Osteocyte (in vitro differentiated cells): ENCODE results near the gene MUC4. TPM values are rescaled to one million over a fixed set of nuclear protein-coding genes. Genes with fewer than 3 reads are reported as not detected.
"Not testable (repeated sequence)": the region's sequence is repeated elsewhere in the genome, so short reads cannot be mapped to it uniquely, and the experiment has no call there.

ENCODE experiments used
- DNase-seq: peaks from one replicate; pipeline ENCODE4 v3.0.0; 2021; ENCODE audit warnings: mixed read lengths; ENCODE audit not compliant: unreplicated experiment; ENCODE audit errors: extremely low spot score
- H3K27ac Mint-ChIP-seq: one replicate; pipeline ENCODE4 v1.8.0; 2021; ENCODE audit warnings: mild to moderate bottlenecking, mixed read lengths; ENCODE audit not compliant: unreplicated experiment
- H3K27me3 Mint-ChIP-seq: one replicate; pipeline ENCODE4 v1.8.0; 2021; ENCODE audit warnings: mixed read lengths; ENCODE audit not compliant: unreplicated experiment
- H3K36me3 Mint-ChIP-seq: one replicate; pipeline ENCODE4 v1.8.0; 2021; ENCODE audit warnings: mixed read lengths; ENCODE audit not compliant: unreplicated experiment
- H3K4me1 Mint-ChIP-seq: one replicate; pipeline ENCODE4 v1.8.0; 2021; ENCODE audit warnings: mixed read lengths; ENCODE audit not compliant: unreplicated experiment
- H3K4me3 Mint-ChIP-seq: one replicate; pipeline ENCODE4 v1.8.0; 2021; ENCODE audit warnings: mild to moderate bottlenecking, moderate library complexity, mixed read lengths; ENCODE audit not compliant: unreplicated experiment
- H3K9me3 Mint-ChIP-seq: one replicate; pipeline ENCODE4 v1.8.0; 2021; ENCODE audit warnings: mixed read lengths; ENCODE audit not compliant: unreplicated experiment
- CTCF ChIP-seq: fragments of 200-600 bp; sonication (generic); IDR thresholded peaks from 2 replicates; pipeline ENCODE4 v1.5.0; 2021; ENCODE audit warnings: antibody characterized with exemption, mild to moderate bottlenecking, moderate library complexity
- total RNA-seq: library from RNA; stranded (reverse); gene quantifications from 2 replicates; pipeline ENCODE4 v1.2.1, GENCODE V29; 2021

MUC4 gene
- total RNA-seq, 1 donor from 2014 or later, result not detected

DNA sequence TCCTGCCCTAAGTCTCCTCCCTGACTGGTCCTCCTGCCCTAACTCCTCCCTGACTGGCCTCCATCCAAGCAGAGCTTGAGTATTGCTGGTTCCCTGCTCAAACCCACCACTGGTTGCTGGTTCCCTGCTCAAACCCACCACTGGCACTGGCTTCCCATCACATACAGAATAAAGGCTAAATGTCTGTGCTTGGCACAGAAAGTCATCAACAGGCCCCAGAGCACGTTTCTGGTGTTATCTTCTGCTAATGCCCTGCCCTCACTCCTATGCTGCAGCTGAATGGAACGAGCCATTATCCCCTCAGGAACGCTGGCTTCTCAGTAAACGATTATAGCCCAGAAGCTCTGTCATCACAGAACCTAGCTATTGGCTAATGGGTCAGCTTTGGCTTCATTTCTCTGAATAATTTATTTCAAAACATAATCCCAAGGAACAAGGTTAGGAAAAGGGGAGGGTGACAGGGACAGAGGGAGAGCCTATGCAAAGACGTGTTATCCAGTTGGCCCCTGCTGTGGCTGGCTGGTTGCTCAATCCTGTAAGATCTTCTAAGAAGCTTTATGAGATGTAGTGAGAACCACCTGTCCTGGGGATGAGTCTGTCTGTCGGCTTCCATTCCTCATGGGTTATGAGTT is 97.2 kb downstream of the MUC4 start:
- Mint-ChIP-seq H3K9me3 (no peaks in the 10 kb centered on the region), H3K36me3 (peaks cover 29% of the 10 kb centered on the region), H3K4me3 (no peak overlapping the region), H3K4me1 (peaks cover 4% of the 10 kb centered on the region), H3K27ac (no peak overlapping the region), H3K27me3 (peaks cover 28% of the 10 kb centered on the region)
- TF ChIP-seq CTCF, result no peak
- no peak for DNase-seq

DNA sequence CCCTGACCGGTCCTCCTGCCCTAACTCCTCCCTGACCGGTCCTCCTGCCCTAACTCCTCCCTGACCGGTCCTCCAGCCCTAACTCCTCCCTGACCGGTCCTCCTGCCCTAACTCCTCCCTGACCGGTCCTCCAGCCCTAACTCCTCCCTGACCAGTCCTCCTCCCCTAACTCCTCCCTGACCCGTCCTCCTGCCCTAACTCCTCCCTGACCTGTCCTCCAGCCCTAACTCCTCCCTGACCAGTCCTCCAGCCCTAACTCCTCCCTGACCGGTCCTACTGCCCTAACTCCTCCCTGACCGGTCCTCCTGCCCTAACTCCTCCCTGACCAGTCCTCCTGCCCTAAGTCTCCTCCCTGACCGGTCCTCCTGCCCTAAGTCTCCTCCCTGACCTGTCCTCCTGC is 98.6 kb downstream of the MUC4 start:
- Mint-ChIP-seq H3K36me3 (peaks cover 38% of the 10 kb centered on the region), H3K27me3 (peaks cover 16% of the 10 kb centered on the region)
- H3K27ac Mint-ChIP-seq, DNase-seq, H3K4me3 Mint-ChIP-seq, H3K4me1 Mint-ChIP-seq, H3K9me3 Mint-ChIP-seq: not testable (repeated sequence)

DNA sequence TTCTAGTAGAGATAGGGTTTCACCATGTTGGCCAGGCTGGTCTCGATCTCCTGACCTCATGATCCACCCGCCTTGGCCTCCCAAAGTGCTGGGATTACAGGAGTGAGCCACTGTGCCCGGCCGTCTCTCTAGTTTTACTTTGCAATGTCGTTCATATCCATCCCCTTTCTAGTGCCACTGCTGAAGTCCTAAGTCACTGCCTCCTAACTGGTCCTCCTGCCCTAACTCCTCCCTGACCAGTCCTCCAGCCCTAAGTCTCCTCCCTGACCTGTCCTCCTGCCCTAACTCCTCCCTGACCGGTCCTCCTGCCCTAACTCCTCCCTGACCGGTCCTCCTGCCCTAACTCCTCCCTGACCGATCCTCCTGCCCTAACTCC is 99.2 kb downstream of the MUC4 start:
- Mint-ChIP-seq H3K36me3 (peaks cover 38% of the 10 kb centered on the region), H3K27me3 (peaks cover 10% of the 10 kb centered on the region)
- H3K4me3 Mint-ChIP-seq, DNase-seq, H3K4me1 Mint-ChIP-seq, H3K9me3 Mint-ChIP-seq, H3K27ac Mint-ChIP-seq: not testable (repeated sequence)

DNA sequence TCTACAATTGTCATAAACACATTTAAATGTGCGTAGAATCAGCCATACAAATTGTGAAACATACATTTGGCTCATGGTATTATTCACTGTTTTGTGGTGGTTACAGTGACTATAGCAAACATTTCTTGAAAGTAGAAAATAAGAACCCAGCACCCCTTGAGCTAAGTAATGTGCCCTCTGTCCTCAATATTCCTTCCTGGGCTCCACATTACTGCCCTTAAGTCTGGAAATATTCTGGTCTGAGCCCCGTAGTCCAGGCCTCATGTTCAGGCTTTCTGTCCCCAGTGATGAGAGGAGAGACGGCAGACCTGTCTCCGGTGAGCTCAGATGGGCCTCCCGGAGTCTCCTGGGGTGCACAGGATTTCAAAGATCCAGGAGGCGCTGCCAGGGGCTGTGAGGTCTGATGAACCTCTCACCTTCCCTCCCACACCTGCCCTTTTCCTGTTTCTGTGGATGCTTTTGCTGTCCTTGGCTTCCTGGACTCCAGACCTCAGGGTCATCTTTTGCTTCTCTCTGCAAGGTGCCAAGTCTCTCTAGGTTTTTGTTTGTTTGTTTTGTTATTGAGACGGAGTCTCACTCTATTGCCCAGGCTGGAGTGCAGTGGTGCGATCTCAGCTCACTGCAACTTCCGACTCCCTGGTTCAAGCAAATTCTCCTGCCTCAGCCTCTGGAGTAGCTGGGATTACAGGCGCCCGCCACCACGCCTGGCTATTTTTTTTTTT is 99.8 kb downstream of the MUC4 start:
- TF ChIP-seq CTCF, result no peak
- H3K36me3 Mint-ChIP-seq, result peaks cover 38% of the 10 kb centered on the region
- peaks cover 5% of the 10 kb centered on the region for H3K27me3 Mint-ChIP-seq
- peaks cover 1% of the 10 kb centered on the region for H3K4me1 Mint-ChIP-seq
- H3K4me3 Mint-ChIP-seq, result no peak overlapping the region
- no peak overlapping the region for H3K27ac Mint-ChIP-seq
- H3K9me3 Mint-ChIP-seq, result no peaks in the 10 kb centered on the region
- DNase-seq, result no peak

DNA sequence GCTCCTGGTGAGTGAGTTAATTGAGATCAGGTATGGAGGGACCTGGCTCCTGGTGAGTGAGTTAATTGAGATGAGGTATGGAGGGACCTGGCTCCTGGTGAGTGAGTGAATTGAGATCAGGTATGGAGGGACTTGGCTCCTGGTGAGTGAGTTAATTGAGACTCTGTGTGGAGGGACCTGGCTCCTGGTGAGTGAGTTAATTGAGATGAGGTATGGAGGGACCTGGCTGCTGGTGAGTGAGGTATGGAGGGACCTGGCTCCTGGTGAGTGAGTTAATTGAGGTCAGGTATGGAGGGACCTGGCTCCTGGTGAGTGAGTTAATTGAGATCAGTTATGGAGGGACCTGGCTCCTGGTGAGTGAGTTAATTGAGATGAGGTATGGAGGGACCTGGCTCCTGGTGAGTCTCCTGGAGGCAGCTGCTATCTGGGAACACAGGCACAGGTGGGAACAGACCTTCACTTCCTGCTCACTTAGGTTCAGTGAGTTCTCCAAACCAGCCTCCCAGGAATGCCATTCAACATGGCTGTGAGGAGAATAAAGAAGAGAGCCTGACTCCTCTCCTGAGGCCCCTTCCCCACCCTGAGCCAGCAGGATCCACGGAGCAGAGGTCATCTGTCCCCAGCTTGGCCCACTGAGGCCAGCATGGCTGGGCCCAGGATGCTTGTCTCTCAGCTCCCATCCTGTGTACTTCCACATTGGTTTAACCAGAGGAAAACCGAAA is 100.5 kb downstream of the MUC4 start:
- H3K27me3 Mint-ChIP-seq, H3K9me3 Mint-ChIP-seq, H3K4me1 Mint-ChIP-seq, DNase-seq, H3K4me3 Mint-ChIP-seq, H3K27ac Mint-ChIP-seq: not testable (repeated sequence)
- H3K36me3 Mint-ChIP-seq, result peaks cover 38% of the 10 kb centered on the region

DNA sequence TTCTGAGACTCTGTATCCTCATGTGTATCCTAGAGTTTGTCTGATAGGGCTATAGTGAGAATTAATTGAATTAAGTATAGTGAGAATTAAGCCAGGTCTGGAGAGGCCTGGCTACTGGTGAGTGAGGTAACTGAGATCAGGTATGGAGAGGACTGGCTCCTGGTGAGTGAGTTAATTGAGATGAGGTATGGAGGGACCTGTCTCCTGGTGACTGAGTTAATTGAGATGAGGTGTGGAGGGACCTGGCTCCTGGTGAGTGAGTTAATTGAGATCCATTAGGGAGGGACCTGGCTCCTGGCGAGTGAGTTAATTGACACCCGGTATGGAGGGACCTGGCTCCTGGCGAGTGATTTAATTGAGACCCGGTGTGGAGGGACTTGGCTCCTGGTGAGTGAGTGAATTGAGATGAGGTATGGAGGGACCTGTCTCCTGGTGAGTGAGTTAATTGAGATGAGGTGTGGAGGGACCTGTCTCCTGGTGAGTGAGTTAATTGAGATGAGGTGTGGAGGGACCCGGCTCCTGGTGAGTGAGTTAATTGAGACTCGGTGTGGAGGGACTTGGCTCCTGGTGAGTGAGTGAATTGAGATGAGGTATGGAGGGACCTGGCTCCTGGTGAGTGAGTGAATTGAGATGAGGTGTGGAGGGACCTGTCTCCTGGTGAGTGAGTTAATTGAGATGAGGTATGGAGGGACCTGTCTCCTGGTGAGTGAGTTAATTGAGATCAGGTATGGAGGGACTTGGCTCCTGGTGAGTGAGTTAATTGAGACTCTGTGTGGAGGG is 101.4 kb downstream of the MUC4 start:
- H3K4me3 Mint-ChIP-seq, H3K27me3 Mint-ChIP-seq, DNase-seq, H3K4me1 Mint-ChIP-seq, H3K27ac Mint-ChIP-seq: not testable (repeated sequence)
- Mint-ChIP-seq H3K36me3 (peaks cover 36% of the 10 kb centered on the region), H3K9me3 (peaks cover 12% of the 10 kb centered on the region)
